ENCODE results near the gene TMOD3.
"Not testable (repeated sequence)": the region's sequence is repeated elsewhere in the genome, so short reads cannot be mapped to it uniquely, and the experiment has no call there.

TMOD3 gene

GRCh38 chr15:51883271-51883837 lies 53.9 kb downstream of the TMOD3 start:
- no peak overlapping the region for H3K9ac ChIP-seq
- H3K36me3 ChIP-seq (ENCODE audit: insufficient read depth): no peaks in the 10 kb centered on the region
- no peak overlapping the region for H3K27ac ChIP-seq
- TF ChIP-seq CTCF (conservative IDR thresholded peaks at IDR 0.05; ENCODE audit: low read depth, low read length): no peak
- H3K79me2 ChIP-seq (ENCODE audit: insufficient read depth, low read depth): no peaks in the 10 kb centered on the region; the same call in 1 of the 2 replicates
- no peak overlapping the region for H3K4me2 ChIP-seq
- no peak overlapping the region for H2AFZ ChIP-seq (ENCODE audit: low read depth)
- H3K4me1 ChIP-seq (ENCODE audit: low read depth, poor library complexity, severe bottlenecking): no peaks in the 10 kb centered on the region
- H4K20me1 ChIP-seq (ENCODE audit: insufficient read depth): no peaks in the 10 kb centered on the region
- no peak overlapping the region for H3K4me3 ChIP-seq (IDR thresholded peaks at IDR 0.05; ENCODE audit: insufficient read depth, low read depth, low read length)
- no peaks in the 10 kb centered on the region for H3K27me3 ChIP-seq (ENCODE audit: insufficient read depth, low read depth)

DNA sequence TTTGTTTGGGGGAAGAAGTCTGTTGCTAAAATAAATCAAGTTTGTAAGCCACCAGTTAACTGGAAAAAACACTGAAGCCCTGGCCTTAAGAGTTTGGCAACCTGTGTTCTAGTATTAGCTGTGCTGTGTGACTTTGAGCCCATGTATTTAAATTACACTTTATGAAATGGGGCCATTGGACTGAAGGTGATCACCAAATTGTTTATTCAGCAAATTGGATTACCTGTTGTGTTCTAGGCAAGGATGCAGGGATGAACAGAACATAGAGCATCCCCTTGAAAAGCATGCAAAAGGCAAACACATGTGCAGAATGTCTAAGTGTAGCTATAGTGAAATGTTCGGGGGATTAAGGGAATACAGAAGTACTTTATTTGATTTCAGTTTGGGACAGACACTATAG lies 54.6 kb downstream of the TMOD3 start:
- H3K4me2 ChIP-seq: no peak overlapping the region
- no peak overlapping the region for H2AFZ ChIP-seq (ENCODE audit: low read depth)
- no peaks in the 10 kb centered on the region for H3K27me3 ChIP-seq (ENCODE audit: insufficient read depth, low read depth)
- no peak overlapping the region for H3K9ac ChIP-seq
- no peaks in the 10 kb centered on the region for H3K4me1 ChIP-seq (ENCODE audit: low read depth, poor library complexity, severe bottlenecking)
- no peak overlapping the region for H3K4me3 ChIP-seq (IDR thresholded peaks at IDR 0.05; ENCODE audit: insufficient read depth, low read depth, low read length)
- no peaks in the 10 kb centered on the region for H4K20me1 ChIP-seq (ENCODE audit: insufficient read depth)
- no peak for TF ChIP-seq CTCF (conservative IDR thresholded peaks at IDR 0.05; ENCODE audit: low read depth, low read length)
- no peaks in the 10 kb centered on the region; the same call in 1 of the 2 replicates for H3K79me2 ChIP-seq (ENCODE audit: insufficient read depth, low read depth)
- no peaks in the 10 kb centered on the region for H3K36me3 ChIP-seq (ENCODE audit: insufficient read depth)
- no peak overlapping the region for H3K27ac ChIP-seq

DNA sequence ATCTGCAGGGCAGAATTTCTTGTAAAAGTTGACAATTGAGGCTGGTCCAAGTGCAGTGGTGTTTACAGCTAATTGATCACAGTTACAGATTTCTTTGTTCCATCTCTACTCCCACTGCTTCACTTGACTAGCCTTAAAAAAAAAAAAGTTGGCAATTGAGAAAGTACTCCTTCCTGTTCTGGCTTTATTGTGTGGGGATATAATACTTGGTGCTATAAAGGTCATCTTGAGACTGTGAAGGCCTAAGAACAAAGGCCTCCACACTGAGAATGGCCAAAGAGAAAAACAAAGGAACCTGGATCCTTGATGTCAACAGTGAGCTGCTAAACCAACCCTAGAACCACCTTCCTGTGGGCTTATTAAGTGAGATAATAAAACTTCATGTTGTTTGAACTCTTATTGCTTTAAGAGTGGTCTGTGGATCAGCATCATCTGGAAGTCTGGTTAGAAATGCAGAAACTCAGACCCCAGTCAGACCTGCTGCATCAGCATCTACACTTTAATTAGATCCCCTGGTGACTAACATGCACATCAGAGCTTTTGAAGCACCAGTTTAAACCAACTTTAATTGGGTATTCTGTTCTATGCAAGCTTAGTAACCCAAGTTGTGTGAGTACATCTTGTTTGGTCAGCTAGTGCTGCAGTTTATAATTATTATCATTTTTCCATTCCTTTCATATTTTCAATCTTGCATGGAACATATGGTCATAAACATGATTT lies 55.2 kb downstream of the TMOD3 start:
- TF ChIP-seq CTCF (conservative IDR thresholded peaks at IDR 0.05; ENCODE audit: low read depth, low read length): no peak
- no peaks in the 10 kb centered on the region for H3K4me1 ChIP-seq (ENCODE audit: low read depth, poor library complexity, severe bottlenecking)
- H3K9ac ChIP-seq: no peak overlapping the region
- no peaks in the 10 kb centered on the region for H3K36me3 ChIP-seq (ENCODE audit: insufficient read depth)
- no peak overlapping the region for H3K27ac ChIP-seq
- no peaks in the 10 kb centered on the region for H3K27me3 ChIP-seq (ENCODE audit: insufficient read depth, low read depth)
- no peaks in the 10 kb centered on the region; the same call in 1 of the 2 replicates for H3K79me2 ChIP-seq (ENCODE audit: insufficient read depth, low read depth)
- H3K4me2 ChIP-seq: no peak overlapping the region
- no peak overlapping the region for H2AFZ ChIP-seq (ENCODE audit: low read depth)
- H3K4me3 ChIP-seq (IDR thresholded peaks at IDR 0.05; ENCODE audit: insufficient read depth, low read depth, low read length): no peak overlapping the region
- H4K20me1 ChIP-seq (ENCODE audit: insufficient read depth): no peaks in the 10 kb centered on the region

DNA sequence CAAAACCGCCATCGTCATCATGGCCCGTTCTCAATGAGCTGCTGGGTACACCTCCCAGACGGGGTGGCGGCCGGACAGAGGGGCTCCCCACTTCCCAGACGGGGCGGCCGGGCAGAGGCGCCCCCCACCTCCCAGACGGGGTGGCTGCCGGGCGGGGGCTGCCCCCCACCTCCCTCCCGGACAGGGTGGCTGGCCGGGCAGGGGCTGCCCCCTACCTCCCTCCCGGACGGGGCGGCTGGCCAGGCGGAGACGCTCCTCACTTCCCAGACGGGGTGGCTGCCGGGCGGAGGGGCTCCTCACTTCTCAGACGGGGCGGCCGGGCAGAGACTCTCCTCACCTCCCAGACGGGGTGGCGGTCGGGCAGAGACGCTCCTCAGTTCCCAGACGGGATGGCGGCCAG lies 56.3 kb downstream of the TMOD3 start:
- not testable (repeated sequence) for H3K27me3 ChIP-seq (ENCODE audit: insufficient read depth, low read depth); H3K4me2 ChIP-seq; H3K4me3 ChIP-seq (IDR thresholded peaks at IDR 0.05; ENCODE audit: insufficient read depth, low read depth, low read length); H3K79me2 ChIP-seq (ENCODE audit: insufficient read depth, low read depth); H3K4me1 ChIP-seq (ENCODE audit: low read depth, poor library complexity, severe bottlenecking); H2AFZ ChIP-seq (ENCODE audit: low read depth); H3K27ac ChIP-seq; H3K36me3 ChIP-seq (ENCODE audit: insufficient read depth); H4K20me1 ChIP-seq (ENCODE audit: insufficient read depth); H3K9ac ChIP-seq

Data from KMS-11 (cell line).